ENCODE measurements around the gene ZSCAN20. TPM values are rescaled to one million over a fixed set of nuclear protein-coding genes. Genes with fewer than 3 reads are reported as not detected.

Gene ZSCAN20
- total RNA-seq, 1 experiment from 2014 or later = 9.0 TPM

- TF ChIP-seq, protein P1, sequence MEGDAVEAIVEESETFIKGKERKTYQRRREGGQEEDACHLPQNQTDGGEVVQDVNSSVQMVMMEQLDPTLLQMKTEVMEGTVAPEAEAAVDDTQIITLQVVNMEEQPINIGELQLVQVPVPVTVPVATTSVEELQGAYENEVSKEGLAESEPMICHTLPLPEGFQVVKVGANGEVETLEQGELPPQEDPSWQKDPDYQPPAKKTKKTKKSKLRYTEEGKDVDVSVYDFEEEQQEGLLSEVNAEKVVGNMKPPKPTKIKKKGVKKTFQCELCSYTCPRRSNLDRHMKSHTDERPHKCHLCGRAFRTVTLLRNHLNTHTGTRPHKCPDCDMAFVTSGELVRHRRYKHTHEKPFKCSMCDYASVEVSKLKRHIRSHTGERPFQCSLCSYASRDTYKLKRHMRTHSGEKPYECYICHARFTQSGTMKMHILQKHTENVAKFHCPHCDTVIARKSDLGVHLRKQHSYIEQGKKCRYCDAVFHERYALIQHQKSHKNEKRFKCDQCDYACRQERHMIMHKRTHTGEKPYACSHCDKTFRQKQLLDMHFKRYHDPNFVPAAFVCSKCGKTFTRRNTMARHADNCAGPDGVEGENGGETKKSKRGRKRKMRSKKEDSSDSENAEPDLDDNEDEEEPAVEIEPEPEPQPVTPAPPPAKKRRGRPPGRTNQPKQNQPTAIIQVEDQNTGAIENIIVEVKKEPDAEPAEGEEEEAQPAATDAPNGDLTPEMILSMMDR (IDR thresholded peaks at IDR 0.05 in 2 of 3, conservative IDR thresholded peaks at IDR 0.05 in 1 of 3; ENCODE audit: borderline replicate concordance in 1 of 3, insufficient read depth in 1 of 3, low read depth in 2 of 3, low read length in 2 of 3) = no peak
- TF ChIP-seq ELF1 (IDR thresholded peaks at IDR 0.05; ENCODE audit: borderline replicate concordance, low read depth) = no peak
- no peak for TF ChIP-seq ZNF274 (IDR thresholded peaks at IDR 0.05; ENCODE audit: low read depth, low read length)
- TF ChIP-seq, protein P2, sequence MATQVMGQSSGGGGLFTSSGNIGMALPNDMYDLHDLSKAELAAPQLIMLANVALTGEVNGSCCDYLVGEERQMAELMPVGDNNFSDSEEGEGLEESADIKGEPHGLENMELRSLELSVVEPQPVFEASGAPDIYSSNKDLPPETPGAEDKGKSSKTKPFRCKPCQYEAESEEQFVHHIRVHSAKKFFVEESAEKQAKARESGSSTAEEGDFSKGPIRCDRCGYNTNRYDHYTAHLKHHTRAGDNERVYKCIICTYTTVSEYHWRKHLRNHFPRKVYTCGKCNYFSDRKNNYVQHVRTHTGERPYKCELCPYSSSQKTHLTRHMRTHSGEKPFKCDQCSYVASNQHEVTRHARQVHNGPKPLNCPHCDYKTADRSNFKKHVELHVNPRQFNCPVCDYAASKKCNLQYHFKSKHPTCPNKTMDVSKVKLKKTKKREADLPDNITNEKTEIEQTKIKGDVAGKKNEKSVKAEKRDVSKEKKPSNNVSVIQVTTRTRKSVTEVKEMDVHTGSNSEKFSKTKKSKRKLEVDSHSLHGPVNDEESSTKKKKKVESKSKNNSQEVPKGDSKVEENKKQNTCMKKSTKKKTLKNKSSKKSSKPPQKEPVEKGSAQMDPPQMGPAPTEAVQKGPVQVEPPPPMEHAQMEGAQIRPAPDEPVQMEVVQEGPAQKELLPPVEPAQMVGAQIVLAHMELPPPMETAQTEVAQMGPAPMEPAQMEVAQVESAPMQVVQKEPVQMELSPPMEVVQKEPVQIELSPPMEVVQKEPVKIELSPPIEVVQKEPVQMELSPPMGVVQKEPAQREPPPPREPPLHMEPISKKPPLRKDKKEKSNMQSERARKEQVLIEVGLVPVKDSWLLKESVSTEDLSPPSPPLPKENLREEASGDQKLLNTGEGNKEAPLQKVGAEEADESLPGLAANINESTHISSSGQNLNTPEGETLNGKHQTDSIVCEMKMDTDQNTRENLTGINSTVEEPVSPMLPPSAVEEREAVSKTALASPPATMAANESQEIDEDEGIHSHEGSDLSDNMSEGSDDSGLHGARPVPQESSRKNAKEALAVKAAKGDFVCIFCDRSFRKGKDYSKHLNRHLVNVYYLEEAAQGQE (IDR thresholded peaks at IDR 0.05; ENCODE audit: low read depth) = no peak
- no peak for TF ChIP-seq POLR2AphosphoS5 (IDR thresholded peaks at IDR 0.05; ENCODE audit: low read depth, low read length)
- TF ChIP-seq JUND (IDR thresholded peaks at IDR 0.05) = no peak
- no peak for TF ChIP-seq FOSL1 (IDR thresholded peaks at IDR 0.05; ENCODE audit: low read depth)
Observed at GRCh38 chr1:33473900-33474299, 1.5 kb downstream of the ZSCAN20 start (continued).

DNA sequence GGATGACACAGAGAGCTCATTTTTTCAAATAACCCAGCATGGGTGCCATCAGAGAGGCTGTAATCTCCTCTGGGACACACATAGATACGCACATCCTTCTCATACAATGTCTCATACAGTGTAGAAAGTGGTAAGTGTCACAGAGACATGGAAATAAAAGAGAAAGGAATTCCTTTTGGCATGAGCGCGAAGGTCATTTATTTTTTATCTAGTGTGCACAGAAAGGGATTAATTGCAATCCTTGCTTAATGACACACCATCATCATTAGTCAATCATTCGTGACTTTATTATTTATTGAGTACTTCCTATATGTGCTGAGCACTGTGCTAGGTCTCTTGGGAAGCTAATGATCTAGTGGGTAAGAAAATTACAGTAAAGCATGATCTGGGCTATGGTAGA is 5.0 kb downstream of the ZSCAN20 start:
- peaks cover 0 to 10% of the 10 kb centered on the region in 2 experiments; a peak in 2 of 4 replicates for H3K4me1 ChIP-seq (ENCODE audit: control insufficient read depth in 1 of 2, insufficient read depth in 2 of 2, low read length in 2 of 2)
- no peak for ATAC-seq
- peaks cover 8% of the 10 kb centered on the region; the same call in 1 of the 2 replicates for H3K79me2 ChIP-seq (ENCODE audit: insufficient read depth, low read length)
- no peak for DNase-seq (ENCODE audit: low read depth, low spot score)
- no TSS peak for BruUV-seq (replicated peaks)
- ChIA-PET POLR2A (no interaction called here), RAD21 (ENCODE audit: low non-redundant PET in 1 of 2, low total read pairs in 2 of 2, uncharacterized antibody in 2 of 2, unreplicated experiment in 2 of 2) (no interaction called here), CTCF (interaction anchor here (1.5 kb wide), 1 partner anchor 350 kb away, joined by 3 read pairs; no protein-coding TSS in a partner anchor)
- H3K4me3 ChIP-seq (replicated peaks in 1 of 2; ENCODE audit: low read depth in 1 of 2, low read length in 2 of 2) = no peak overlapping the region
- peaks cover 0 to 3% of the 10 kb centered on the region in 2 experiments; a peak in 1 of 4 replicates for H3K36me3 ChIP-seq (ENCODE audit: control insufficient read depth in 1 of 2, insufficient read depth in 2 of 2, low read length in 2 of 2)
- intact Hi-C loops (cut with micrococcal nuclease) = no loop called here
- H3K4me2 ChIP-seq (ENCODE audit: low read length) = no peak overlapping the region
- no peaks in the 10 kb centered on the region for H4K20me1 ChIP-seq (ENCODE audit: insufficient read depth)
- H3K9me2 ChIP-seq (ENCODE audit: insufficient read depth) = no peaks in the 10 kb centered on the region
- H3K27me3 ChIP-seq (ENCODE audit: insufficient read depth, low read length) = no peaks in the 10 kb centered on the region
- no peaks in the 10 kb centered on the region for H3K9me3 ChIP-seq (ENCODE audit: control insufficient read depth in 1 of 2, insufficient read depth in 1 of 2, low read depth in 1 of 2, low read length in 2 of 2)
- H3K27ac ChIP-seq (ENCODE audit: low read depth, low read length) = no peak overlapping the region
- TF ChIP-seq EZH2phosphoT487 (IDR thresholded peaks at IDR 0.05; ENCODE audit: borderline replicate concordance) (no peak), EGR1 (IDR thresholded peaks at IDR 0.05; ENCODE audit: low read depth) (no peak), CEBPB (IDR thresholded peaks at IDR 0.05; ENCODE audit: low read depth) (no peak), POLR2A (IDR thresholded peaks at IDR 0.05; ENCODE audit: borderline replicate concordance, extremely low read depth, insufficient read depth, insufficient read length) (no peak), CBX3 (IDR thresholded peaks at IDR 0.05; ENCODE audit: low read depth) (no peak)
- H3K9ac ChIP-seq (ENCODE audit: low read length) = no peak overlapping the region
- H2AFZ ChIP-seq (ENCODE audit: low read depth, low read length, poor library complexity, severe bottlenecking) = no peak overlapping the region

All from HCT116 (cell line).